Naive thymus-derived CD4-positive, alpha-beta T cell (primary cell): Measurements from ENCODE around the gene QSOX2. TPM values are rescaled to one million over a fixed set of nuclear protein-coding genes. Genes with fewer than 3 reads are reported as not detected.

Source experiments
- ATAC-seq: fragments of 150-1000 bp; cut with Tn5 transposase; 2 replicates; pipeline ENCODE4 v1.10.0; 2021; ENCODE audit warnings: mild to moderate bottlenecking, moderate library complexity
- CTCF ChIA-PET: fragments of 350-600 bp; sonication (Branson Sonifier 250); formaldehyde crosslinking; loops from one replicate; lab custom pipeline; 2021; ENCODE audit warnings: antibody characterized with exemption; lab: Charles Lee
- POLR2A ChIA-PET: fragments of 350-600 bp; sonication (Branson Sonifier 250); formaldehyde crosslinking; loops from one replicate; lab custom pipeline; 2021; ENCODE audit warnings: antibody characterized with exemption, inconsistent platforms; lab: Charles Lee
- DNase-seq, 9 donors: peaks; one replicate each; pipeline versions ENCODE4 v3.0.0 to v3.0.0-alpha.2; 2020 to 2022; ENCODE audit warnings: mixed read lengths in 1 of 9
- H3K27ac ChIP-seq: one replicate; pipeline ENCODE4 v1.7.0; 2013; ENCODE audit warnings: mild to moderate bottlenecking, low read depth, low read length, moderate library complexity
- H3K27me3 ChIP-seq, 2 donors: one replicate each; pipeline ENCODE4 v1.7.0; 2013; ENCODE audit warnings: low read length in 2 of 2, mild to moderate bottlenecking in 2 of 2, moderate library complexity in 2 of 2; ENCODE audit not compliant: control insufficient read depth in 2 of 2, insufficient read depth in 2 of 2
- H3K36me3 ChIP-seq, 3 experiments: 1 replicate in 2 of 3; 2 replicates in 1 of 3; pipeline ENCODE4 v1.7.0; 2013; ENCODE audit warnings: low read length in 3 of 3, mild to moderate bottlenecking in 3 of 3, moderate library complexity in 1 of 3; ENCODE audit not compliant: insufficient read depth in 3 of 3, control insufficient read depth in 2 of 3
- H3K4me1 ChIP-seq, 2 donors: one replicate each; pipeline ENCODE4 v1.7.0; 2013; ENCODE audit warnings: low read length in 2 of 2, mild to moderate bottlenecking in 2 of 2, moderate library complexity in 1 of 2; ENCODE audit not compliant: control insufficient read depth in 2 of 2, insufficient read depth in 2 of 2
- H3K4me3 ChIP-seq: 2 replicates; pipeline ENCODE4 v1.7.0; 2013; ENCODE audit warnings: mild to moderate bottlenecking, low read length
- H3K9me3 ChIP-seq, 3 experiments: 1 replicate in 2 of 3; 2 replicates in 1 of 3; pipeline ENCODE4 v1.7.0; 2013; ENCODE audit warnings: low read length in 3 of 3; ENCODE audit not compliant: control insufficient read depth in 2 of 3
- H3K27ac Mint-ChIP-seq, 9 donors: one replicate each; pipeline ENCODE4 v1.8.0; 2020 to 2022; ENCODE audit warnings: mixed read lengths in 9 of 9, mild to moderate bottlenecking in 8 of 9, moderate library complexity in 5 of 9, inconsistent platforms in 2 of 9
- H3K27me3 Mint-ChIP-seq, 5 donors: one replicate each; pipeline ENCODE4 v1.8.0; 2021 to 2022; ENCODE audit warnings: mixed read lengths in 5 of 5, mild to moderate bottlenecking in 1 of 5
- H3K36me3 Mint-ChIP-seq, 5 donors: one replicate each; pipeline ENCODE4 v1.8.0; 2020 to 2022; ENCODE audit warnings: mixed read lengths in 5 of 5, mild to moderate bottlenecking in 3 of 5, inconsistent platforms in 1 of 5
- H3K4me1 Mint-ChIP-seq, 7 donors: one replicate each; pipeline ENCODE4 v1.8.0; 2020 to 2022; ENCODE audit warnings: mixed read lengths in 7 of 7, mild to moderate bottlenecking in 3 of 7, inconsistent platforms in 1 of 7
- H3K4me3 Mint-ChIP-seq, 10 donors: one replicate each; pipeline ENCODE4 v1.8.0; 2020 to 2022; ENCODE audit warnings: mild to moderate bottlenecking in 10 of 10, mixed read lengths in 10 of 10, moderate library complexity in 6 of 10, inconsistent platforms in 2 of 10
- H3K9me3 Mint-ChIP-seq, 11 donors: one replicate each; pipeline ENCODE4 v1.8.0; 2020 to 2022; ENCODE audit warnings: mixed read lengths in 11 of 11, mild to moderate bottlenecking in 4 of 11, inconsistent platforms in 1 of 11, moderate library complexity in 1 of 11
- intact Hi-C, 2 donors: fragments of 100-400 bp; cut with micrococcal nuclease; formaldehyde crosslinking; loops; one replicate each; pipeline ENCODE4 v1.15.1; 2023
- polyA plus RNA-seq, 2 donors: library from polyadenylated mRNA; unstranded; fragments of 300-500 nt; fragmentation: Illumina TruSeq; gene quantifications; one replicate each; pipeline ENCODE4 v1.2.3, GENCODE V29; 2021
- total RNA-seq, 6 experiments: library from RNA in 5 of 6; stranded (reverse) in 5 of 6; gene quantifications; 1 replicate in 5 of 6; 2 replicates in 1 of 6; pipeline ENCODE4 v1.2.3 and lab custom pipeline; 2021 to 2026

QSOX2 gene
- total and polyA plus RNA-seq, 7 experiments from 2014 or later = 0.26 to 15.9 (median 11.9) TPM

- H3K9me3 Mint-ChIP-seq = no peaks in the 10 kb centered on the region
- H3K4me1 Mint-ChIP-seq = peaks cover 0 to 14% (median 3%) of the 10 kb centered on the region in 7 donors
- H3K27ac Mint-ChIP-seq = peak overlapping the region in 1 of 9 donors; percentile 76
- peaks cover 0 to 9% (median 0%) of the 10 kb centered on the region in 5 donors for H3K27me3 Mint-ChIP-seq
- ATAC-seq = no peak
- H3K36me3 Mint-ChIP-seq = no peaks in the 10 kb centered on the region
- Histone ChIP-seq H3K36me3 (no peaks in the 10 kb centered on the region), H3K27me3 (no peaks in the 10 kb centered on the region), H3K27ac (no peak overlapping the region), H3K4me3 (no peak overlapping the region), H3K4me1 (peaks cover 4 to 7% of the 10 kb centered on the region in 2 donors), H3K9me3 (no peaks in the 10 kb centered on the region)
- DNase-seq = no peak
- POLR2A ChIA-PET = no interaction called here
- no peak overlapping the region for H3K4me3 Mint-ChIP-seq
- intact Hi-C loops = loop anchor here in 1 of 2 donors (5.0 kb wide), 2 partner anchors 157 to 218 kb away; partner anchors contain the start of gene SEC16A
- CTCF ChIA-PET = no interaction called here
These were observed 19.1 kb upstream of the QSOX2 start for GRCh38 chr9:136264441-136265405.

GRCh38 chr9:136264031-136264430 is 18.4 kb upstream of the QSOX2 start:
- Mint-ChIP-seq H3K9me3 (no peaks in the 10 kb centered on the region), H3K36me3 (no peaks in the 10 kb centered on the region), H3K4me3 (no peak overlapping the region), H3K27ac (no peak overlapping the region), H3K4me1 (peaks cover 0 to 14% (median 3%) of the 10 kb centered on the region in 7 donors), H3K27me3 (peaks cover 0 to 8% (median 0%) of the 10 kb centered on the region in 5 donors)
- POLR2A ChIA-PET = no interaction called here
- CTCF ChIA-PET = no interaction called here
- intact Hi-C loops = no loop called here
- peaks cover 4 to 7% of the 10 kb centered on the region in 2 donors for H3K4me1 ChIP-seq
- H3K27ac ChIP-seq = no peak overlapping the region
- H3K4me3 ChIP-seq = no peak overlapping the region
- ATAC-seq = no peak
- no peaks in the 10 kb centered on the region for H3K36me3 ChIP-seq
- H3K9me3 ChIP-seq = no peaks in the 10 kb centered on the region
- no peaks in the 10 kb centered on the region for H3K27me3 ChIP-seq
- DNase-seq = no peak

GRCh38 chr9:136262671-136263178 is 17.1 kb upstream of the QSOX2 start:
- H3K4me3 Mint-ChIP-seq = no peak overlapping the region
- Histone ChIP-seq H3K27me3 (no peaks in the 10 kb centered on the region), H3K9me3 (no peaks in the 10 kb centered on the region), H3K27ac (no peak overlapping the region), H3K4me1 (peaks cover 1 to 4% of the 10 kb centered on the region in 2 donors), H3K36me3 (no peaks in the 10 kb centered on the region), H3K4me3 (no peak overlapping the region)
- H3K36me3 Mint-ChIP-seq = no peaks in the 10 kb centered on the region
- H3K27ac Mint-ChIP-seq = no peak overlapping the region
- DNase-seq = no peak
- no peaks in the 10 kb centered on the region for H3K27me3 Mint-ChIP-seq
- no peak for ATAC-seq
- ChIA-PET CTCF (interaction anchor here (0.6 kb wide), 1 partner anchor 29 kb away, joined by 3 read pairs; no protein-coding TSS in a partner anchor), POLR2A (no interaction called here)
- no peaks in the 10 kb centered on the region for H3K9me3 Mint-ChIP-seq
- H3K4me1 Mint-ChIP-seq = peaks cover 0 to 10% (median 2%) of the 10 kb centered on the region in 7 donors
- intact Hi-C loops = no loop called here

GRCh38 chr9:136261686-136262430 is 16.2 kb upstream of the QSOX2 start:
- peaks cover 0 to 5% (median 0%) of the 10 kb centered on the region in 7 donors for H3K4me1 Mint-ChIP-seq
- Histone ChIP-seq H3K36me3 (no peaks in the 10 kb centered on the region), H3K27ac (no peak overlapping the region), H3K4me1 (no peaks in the 10 kb centered on the region), H3K27me3 (no peaks in the 10 kb centered on the region), H3K9me3 (no peaks in the 10 kb centered on the region), H3K4me3 (no peak overlapping the region)
- H3K27me3 Mint-ChIP-seq = no peaks in the 10 kb centered on the region
- DNase-seq (no peak), ATAC-seq (no peak)
- H3K36me3 Mint-ChIP-seq = no peaks in the 10 kb centered on the region
- ChIA-PET POLR2A (interaction anchor here (1.2 kb wide), 1 partner anchor 12 kb away, joined by 3 read pairs; no protein-coding TSS in a partner anchor), CTCF (no interaction called here)
- intact Hi-C loops = no loop called here
- H3K9me3 Mint-ChIP-seq = no peaks in the 10 kb centered on the region
- H3K4me3 Mint-ChIP-seq = no peak overlapping the region
- H3K27ac Mint-ChIP-seq = no peak overlapping the region

GRCh38 chr9:136260936-136261472 is 15.4 kb upstream of the QSOX2 start:
- H3K36me3 Mint-ChIP-seq = no peaks in the 10 kb centered on the region
- no peak overlapping the region for H3K27ac Mint-ChIP-seq

GRCh38 chr9:136260521-136260920 is 14.9 kb upstream of the QSOX2 start:
- no peaks in the 10 kb centered on the region for H3K4me1 Mint-ChIP-seq
- no peak for ATAC-seq

More at GRCh38 chr9:136260936-136261472, 15.4 kb upstream of the QSOX2 start:
- H3K4me3 Mint-ChIP-seq = no peak overlapping the region
- CTCF ChIA-PET = no interaction called here
- H3K27me3 Mint-ChIP-seq = no peaks in the 10 kb centered on the region
- no peaks in the 10 kb centered on the region for H3K4me1 Mint-ChIP-seq
- POLR2A ChIA-PET = interaction anchor here (1.2 kb wide), 1 partner anchor 12 kb away, joined by 3 read pairs; no protein-coding TSS in a partner anchor
- DNase-seq = no peak
- ATAC-seq = no peak
- no peaks in the 10 kb centered on the region for H3K9me3 Mint-ChIP-seq
- intact Hi-C loops = no loop called here
- Histone ChIP-seq H3K4me3 (no peak overlapping the region), H3K27ac (no peak overlapping the region), H3K4me1 (no peaks in the 10 kb centered on the region), H3K36me3 (no peaks in the 10 kb centered on the region), H3K27me3 (no peaks in the 10 kb centered on the region), H3K9me3 (no peaks in the 10 kb centered on the region)

More at GRCh38 chr9:136260521-136260920, 14.9 kb upstream of the QSOX2 start:
- Histone ChIP-seq H3K4me1 (no peaks in the 10 kb centered on the region), H3K9me3 (no peaks in the 10 kb centered on the region), H3K27ac (no peak overlapping the region), H3K4me3 (no peak overlapping the region), H3K27me3 (no peaks in the 10 kb centered on the region), H3K36me3 (no peaks in the 10 kb centered on the region)
- intact Hi-C loops = no loop called here
- H3K4me3 Mint-ChIP-seq = no peak overlapping the region
- H3K27me3 Mint-ChIP-seq = no peaks in the 10 kb centered on the region
- ChIA-PET CTCF (no interaction called here), POLR2A (no interaction called here)
- H3K9me3 Mint-ChIP-seq = no peaks in the 10 kb centered on the region
- no peak for DNase-seq
- H3K36me3 Mint-ChIP-seq = no peaks in the 10 kb centered on the region
- H3K27ac Mint-ChIP-seq = no peak overlapping the region
